HG03460 (cell line): ENCODE measurements around the gene PATJ.
"Not testable (repeated sequence)": the region's sequence is repeated elsewhere in the genome, so short reads cannot be mapped to it uniquely, and the experiment has no call there.

Experiments
- ATAC-seq: cut with Tn5 transposase; IDR thresholded peaks from one replicate; pipeline ENCODE4 v1.9.1; 2021; ENCODE audit not compliant: unreplicated experiment

The PATJ gene

GRCh38 chr1:62198069-62198780 is 455.9 kb downstream of the PATJ start:
- ATAC-seq = no peak

DNA sequence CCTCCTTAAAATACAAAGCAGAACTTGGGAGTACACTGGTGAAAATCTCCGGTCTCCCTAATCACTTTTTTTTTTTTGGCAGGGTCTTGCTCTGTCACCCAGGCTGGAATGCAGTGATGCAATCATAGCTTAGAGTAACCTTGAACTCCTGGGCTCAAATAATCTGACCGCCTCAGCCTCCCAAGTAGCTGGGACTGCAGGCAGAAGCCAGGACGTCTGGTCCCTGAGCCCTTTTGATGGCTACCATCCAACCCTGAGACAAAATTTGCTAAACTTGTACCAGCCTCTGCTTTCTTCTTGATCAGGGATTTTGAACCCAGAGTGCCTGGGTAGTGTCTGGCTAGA is 456.5 kb downstream of the PATJ start:
- ATAC-seq = no peak

- ATAC-seq = no peak
Observed at GRCh38 chr1:62207187-62207586, 464.9 kb downstream of the PATJ start.

DNA sequence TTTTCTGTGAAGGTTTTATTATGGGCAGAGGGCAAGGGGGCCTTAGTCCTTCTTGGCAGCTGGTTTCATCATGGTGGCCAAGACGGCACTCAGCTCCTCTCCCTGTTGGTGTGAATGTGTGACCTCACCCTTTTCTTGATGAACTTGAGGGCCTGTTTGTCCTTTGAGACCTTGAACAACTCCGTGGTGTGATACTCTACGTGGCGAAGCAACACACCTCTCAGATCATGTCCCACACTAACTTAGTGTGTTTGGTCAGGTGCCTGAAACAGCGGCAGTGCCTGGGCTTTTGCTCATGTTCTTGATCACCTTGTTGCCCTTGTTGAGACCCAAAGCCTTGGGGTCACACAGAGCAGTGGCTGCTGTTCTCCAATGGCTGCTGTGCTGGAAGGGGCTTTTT is 465.8 kb downstream of the PATJ start:
- no peak for ATAC-seq

DNA sequence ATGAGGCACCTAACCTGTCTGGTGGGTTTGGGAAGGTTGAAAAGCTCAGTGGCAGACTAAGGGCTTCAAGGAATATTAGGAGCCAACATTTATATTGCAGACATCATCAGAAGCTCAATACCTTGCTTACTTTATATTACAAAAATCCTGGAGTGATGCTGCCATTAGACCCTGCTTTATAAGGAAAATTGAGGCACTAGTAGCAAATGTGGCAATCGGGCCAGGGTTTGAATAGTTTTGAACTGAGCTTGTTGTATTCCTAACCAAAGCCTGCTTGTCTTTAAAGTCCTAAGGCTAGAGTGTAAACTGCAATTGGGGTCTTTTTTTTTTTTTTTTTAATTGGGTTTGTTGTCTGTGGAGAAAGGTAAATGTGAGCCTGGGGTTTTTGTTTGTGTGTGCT is 466.7 kb downstream of the PATJ start:
- no peak for ATAC-seq

- no peak for ATAC-seq
Observed at GRCh38 chr1:62209931-62210595, 467.8 kb downstream of the PATJ start.

DNA sequence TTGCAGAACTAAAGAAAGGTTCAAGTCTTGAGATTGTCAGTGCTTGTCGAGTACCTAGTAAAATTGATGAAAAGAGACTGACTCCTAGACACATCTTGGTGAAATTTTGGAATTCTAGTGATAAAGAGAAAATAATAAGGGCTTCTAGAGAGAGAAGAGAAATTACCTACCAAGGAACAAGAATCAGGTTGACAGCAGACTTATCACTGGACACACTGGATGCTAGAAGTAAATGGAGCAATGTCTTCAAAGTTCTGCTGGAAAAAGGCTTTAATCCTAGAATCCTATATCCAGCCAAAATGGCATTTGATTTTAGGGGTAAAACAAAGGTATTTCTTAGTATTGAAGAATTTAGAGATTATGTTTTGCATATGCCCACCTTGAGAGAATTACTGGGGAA is 468.7 kb downstream of the PATJ start:
- ATAC-seq = no peak

- no peak for ATAC-seq
Observed at GRCh38 chr1:62212411-62212810, 470.1 kb downstream of the PATJ start.

DNA sequence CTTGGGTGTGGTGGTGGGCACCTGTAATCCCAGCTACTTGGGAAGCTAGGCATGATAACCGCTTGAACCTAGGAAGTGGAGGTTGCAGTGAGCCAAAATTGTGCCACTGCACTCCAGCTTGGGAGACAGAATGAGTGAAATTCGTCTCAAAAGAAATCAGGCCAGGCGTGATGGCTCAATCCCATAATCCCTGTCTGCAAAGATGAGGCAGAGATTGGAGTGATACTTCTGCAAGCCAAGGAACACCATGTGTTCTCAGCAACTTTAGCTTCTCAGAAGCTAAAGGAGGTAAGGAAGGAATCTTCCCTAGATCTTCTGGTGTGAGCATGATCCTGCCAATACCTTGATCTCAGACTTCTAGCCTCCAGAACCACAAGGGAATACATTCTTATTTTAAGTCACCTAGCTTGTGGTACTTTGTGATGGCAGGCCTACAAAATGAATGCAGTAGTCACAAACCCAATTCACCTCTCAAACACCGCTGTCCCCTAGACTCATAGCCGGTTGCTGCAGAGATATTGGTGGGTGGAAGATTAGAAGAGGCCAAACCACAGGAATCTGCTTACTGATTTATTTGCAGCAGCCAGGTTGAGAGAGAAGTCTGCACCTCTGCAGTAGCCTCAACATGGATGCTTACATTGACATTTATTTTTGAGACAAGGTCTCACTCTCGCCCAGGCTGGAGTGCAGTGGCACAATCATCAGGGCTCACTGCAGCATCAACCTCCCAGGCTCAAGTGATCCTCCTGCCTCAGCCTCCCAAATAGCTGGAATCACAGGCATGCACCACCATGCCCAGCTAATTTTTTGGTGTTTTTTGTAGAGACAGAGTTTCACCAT is 471.0 kb downstream of the PATJ start:
- no peak for ATAC-seq

DNA sequence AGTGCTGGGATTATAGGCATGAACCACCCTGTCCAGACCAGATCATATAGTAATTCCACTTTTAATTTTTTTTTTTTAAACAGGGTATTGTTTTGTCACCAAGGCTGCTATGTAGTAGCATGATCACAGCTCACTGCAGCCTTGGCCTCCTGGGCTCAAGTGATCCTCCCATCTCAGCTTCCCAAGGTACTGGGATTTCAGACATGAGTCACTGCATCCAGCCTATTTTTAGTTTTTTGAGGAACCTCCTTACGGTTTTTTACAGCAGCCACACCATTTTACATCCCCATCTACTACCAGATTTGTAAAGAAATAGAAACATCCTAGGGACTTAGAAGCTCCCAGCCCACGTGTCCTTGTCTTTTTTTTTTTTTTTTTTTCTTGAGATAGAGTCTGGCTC is 476.3 kb downstream of the PATJ start:
- no peak for ATAC-seq

- ATAC-seq = not testable (repeated sequence)
Observed at GRCh38 chr1:62220456-62220855, 478.2 kb downstream of the PATJ start.

DNA sequence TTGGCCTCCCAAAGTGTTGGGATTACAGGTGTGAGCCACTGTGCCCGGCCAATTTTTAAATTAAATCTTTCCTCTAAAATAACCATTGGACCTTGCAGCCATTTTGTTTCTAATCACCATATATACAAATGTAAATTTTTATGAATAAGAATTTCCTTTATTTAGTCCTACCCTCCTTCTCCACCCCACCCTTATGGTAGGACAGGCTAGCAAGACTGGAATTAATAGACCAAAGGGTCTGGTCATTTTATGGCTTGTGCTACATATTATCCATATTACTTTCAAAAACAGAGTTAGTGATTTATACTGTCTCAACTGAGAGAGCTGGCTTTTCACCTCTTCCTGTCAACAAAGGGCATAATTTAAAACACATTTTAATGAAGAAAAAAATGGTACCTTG is 478.9 kb downstream of the PATJ start:
- no peak for ATAC-seq

- ATAC-seq = no peak
Observed at GRCh38 chr1:62222321-62222720, 480.0 kb downstream of the PATJ start.

DNA sequence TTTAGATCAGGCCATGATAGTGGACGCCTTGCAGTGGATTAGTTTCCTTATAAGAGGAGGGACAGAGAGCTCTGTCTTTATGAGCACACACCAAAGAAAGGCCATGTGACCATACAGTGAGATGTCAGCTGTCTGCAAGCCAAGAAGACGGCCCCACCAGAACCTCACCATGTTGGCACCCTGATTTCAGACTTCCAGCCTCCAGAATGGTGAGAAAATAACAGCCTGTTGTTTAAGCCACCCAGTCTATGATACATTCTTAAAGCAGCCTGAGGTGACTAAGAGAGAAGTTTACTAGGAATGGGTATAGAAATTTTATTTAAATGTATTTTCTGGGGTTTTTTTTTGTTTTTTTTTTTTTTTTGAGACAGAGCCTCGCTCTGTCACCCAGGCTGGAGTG is 481.9 kb downstream of the PATJ start:
- ATAC-seq = no peak

DNA sequence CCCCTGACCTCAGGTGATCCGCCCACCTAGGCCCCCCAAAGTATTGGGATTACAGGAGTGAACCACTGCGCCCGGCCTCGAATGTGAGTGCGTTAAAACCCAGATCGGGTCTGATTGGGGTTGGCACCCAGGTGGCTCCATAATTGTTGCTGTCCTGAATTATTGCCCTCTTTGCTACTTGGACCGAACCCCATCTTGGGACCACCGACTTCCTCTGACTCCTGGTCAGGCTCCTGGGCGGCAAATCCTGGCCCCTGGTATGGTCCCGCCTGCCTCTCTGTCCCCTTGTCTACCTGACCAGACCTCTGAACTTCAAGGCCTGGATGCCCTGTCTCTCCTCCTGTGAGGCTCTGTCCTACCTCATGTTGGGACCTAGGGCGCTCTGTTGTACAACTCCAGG is 485.2 kb downstream of the PATJ start:
- no peak for ATAC-seq
